Activated naive CD4-positive, alpha-beta T cell treated with anti-CD3 and anti-CD28 coated beads for 36 hours (primary cell): ENCODE results near the gene TRPM5. TPM values are rescaled to one million over a fixed set of nuclear protein-coding genes. Genes with fewer than 3 reads are reported as not detected.

Experiments
- CTCF ChIA-PET: fragments of 350-600 bp; sonication (Branson Sonifier 250); formaldehyde crosslinking; loops from one replicate; lab custom pipeline; 2021; ENCODE audit warnings: antibody characterized with exemption; lab: Charles Lee
- DNase-seq: peaks from one replicate; pipeline ENCODE4 v3.0.0-alpha.2; 2020
- H3K27ac Mint-ChIP-seq: one replicate; pipeline ENCODE4 v1.8.0; 2021; ENCODE audit warnings: mild to moderate bottlenecking, mixed read lengths
- H3K27me3 Mint-ChIP-seq: one replicate; pipeline ENCODE4 v1.8.0; 2021; ENCODE audit warnings: low read depth, mixed read lengths
- H3K36me3 Mint-ChIP-seq: one replicate; pipeline ENCODE4 v1.8.0; 2021; ENCODE audit warnings: low read depth, mixed read lengths
- H3K4me1 Mint-ChIP-seq: one replicate; pipeline ENCODE4 v1.8.0; 2021; ENCODE audit warnings: low read depth, mixed read lengths
- H3K4me3 Mint-ChIP-seq: one replicate; pipeline ENCODE4 v1.8.0; 2021; ENCODE audit warnings: mild to moderate bottlenecking, moderate library complexity, mixed read lengths
- H3K9me3 Mint-ChIP-seq: one replicate; pipeline ENCODE4 v1.8.0; 2021; ENCODE audit warnings: mixed read lengths
- intact Hi-C: fragments of 100-400 bp; cut with micrococcal nuclease; formaldehyde crosslinking; loops from one replicate; pipeline ENCODE4 v1.15.1; 2023
- total RNA-seq, 2 experiments: library from RNA; stranded (reverse); gene quantifications; one replicate each; pipeline ENCODE4 v1.2.3, GENCODE V29; 2021

The TRPM5 gene
- total RNA-seq, 2 experiments from 2014 or later = not detected

DNA sequence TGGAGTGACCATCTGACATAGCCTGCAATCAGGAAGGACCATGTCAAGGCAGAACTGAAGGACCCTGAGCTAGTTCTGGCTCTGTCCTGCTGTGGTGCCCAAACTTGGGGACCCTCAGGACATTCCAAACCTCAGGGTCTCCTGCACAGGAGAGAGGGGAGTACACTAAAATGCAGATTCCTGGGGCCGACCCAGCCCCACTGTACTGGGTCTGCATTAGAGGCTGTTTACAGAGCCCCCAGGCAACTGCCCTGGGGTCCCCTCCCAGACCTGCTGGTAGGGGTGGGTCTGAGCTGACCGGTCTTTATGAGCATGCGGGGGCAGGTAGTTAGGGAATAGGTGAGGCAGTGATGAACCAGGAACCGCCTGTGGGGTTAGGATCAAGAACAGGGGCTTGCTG, 6.8 kb downstream of the TRPM5 start:
- Mint-ChIP-seq H3K9me3 (no peaks in the 10 kb centered on the region), H3K36me3 (no peaks in the 10 kb centered on the region), H3K4me1 (peaks cover under 1% of the 10 kb centered on the region), H3K27me3 (no peaks in the 10 kb centered on the region), H3K27ac (no peak overlapping the region), H3K4me3 (no peak overlapping the region)
- intact Hi-C loops = no loop called here
- CTCF ChIA-PET = interaction anchor here (0.9 to 1.3 kb wide), 2 partner anchors 8 to 18 kb away, joined by 3 read pairs; no protein-coding TSS in a partner anchor
- DNase-seq = no peak

DNA sequence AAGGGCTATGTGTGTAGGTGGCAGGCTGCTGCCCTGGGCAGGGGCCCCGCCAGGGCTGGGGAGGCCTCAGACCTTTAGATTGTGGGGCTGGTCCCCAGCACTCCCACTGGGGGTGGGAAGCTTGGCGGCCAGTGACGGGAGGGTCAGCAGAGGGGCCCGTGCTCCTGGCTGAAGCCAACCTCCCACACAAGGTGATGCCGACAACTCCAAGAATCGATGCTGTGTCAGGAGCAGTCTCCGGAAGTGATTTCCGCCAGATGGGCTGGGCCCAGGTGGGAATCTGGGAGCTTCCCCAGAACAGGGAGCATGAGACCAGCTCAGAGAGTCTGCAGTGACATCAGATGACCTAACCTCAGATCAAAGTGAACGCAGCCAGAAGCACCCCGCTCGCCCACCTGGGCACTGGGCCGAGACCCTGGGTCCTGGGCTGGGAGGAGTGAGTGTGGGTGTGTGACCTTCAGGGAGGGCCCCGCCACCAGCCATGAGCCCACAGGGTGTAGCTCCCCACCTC, 7.7 kb downstream of the TRPM5 start:
- no peak overlapping the region for H3K4me3 Mint-ChIP-seq
- H3K27me3 Mint-ChIP-seq = no peaks in the 10 kb centered on the region
- H3K9me3 Mint-ChIP-seq = no peaks in the 10 kb centered on the region
- H3K4me1 Mint-ChIP-seq = no peaks in the 10 kb centered on the region
- intact Hi-C loops = no loop called here
- no peak for DNase-seq
- CTCF ChIA-PET = interaction anchor here (1.3 kb wide), 1 partner anchor 9 kb away, joined by 3 read pairs; no protein-coding TSS in a partner anchor
- H3K36me3 Mint-ChIP-seq = no peaks in the 10 kb centered on the region
- no peak overlapping the region for H3K27ac Mint-ChIP-seq

GRCh38 chr11:2436013-2436520, 8.2 kb downstream of the TRPM5 start:
- Mint-ChIP-seq H3K36me3 (no peaks in the 10 kb centered on the region), H3K4me1 (no peaks in the 10 kb centered on the region), H3K27ac (no peak overlapping the region), H3K27me3 (no peaks in the 10 kb centered on the region), H3K4me3 (no peak overlapping the region), H3K9me3 (no peaks in the 10 kb centered on the region)
- no peak for DNase-seq
- CTCF ChIA-PET = no interaction called here
- intact Hi-C loops = no loop called here

- intact Hi-C loops = no loop called here
- H3K27ac Mint-ChIP-seq = no peak overlapping the region
- no peaks in the 10 kb centered on the region for H3K27me3 Mint-ChIP-seq
- DNase-seq = no peak
- CTCF ChIA-PET = no interaction called here
- H3K4me1 Mint-ChIP-seq = no peaks in the 10 kb centered on the region
- no peak overlapping the region for H3K4me3 Mint-ChIP-seq
- H3K9me3 Mint-ChIP-seq = no peaks in the 10 kb centered on the region
- no peaks in the 10 kb centered on the region for H3K36me3 Mint-ChIP-seq
These were observed 8.9 kb downstream of the TRPM5 start for GRCh38 chr11:2435288-2436012.

DNA sequence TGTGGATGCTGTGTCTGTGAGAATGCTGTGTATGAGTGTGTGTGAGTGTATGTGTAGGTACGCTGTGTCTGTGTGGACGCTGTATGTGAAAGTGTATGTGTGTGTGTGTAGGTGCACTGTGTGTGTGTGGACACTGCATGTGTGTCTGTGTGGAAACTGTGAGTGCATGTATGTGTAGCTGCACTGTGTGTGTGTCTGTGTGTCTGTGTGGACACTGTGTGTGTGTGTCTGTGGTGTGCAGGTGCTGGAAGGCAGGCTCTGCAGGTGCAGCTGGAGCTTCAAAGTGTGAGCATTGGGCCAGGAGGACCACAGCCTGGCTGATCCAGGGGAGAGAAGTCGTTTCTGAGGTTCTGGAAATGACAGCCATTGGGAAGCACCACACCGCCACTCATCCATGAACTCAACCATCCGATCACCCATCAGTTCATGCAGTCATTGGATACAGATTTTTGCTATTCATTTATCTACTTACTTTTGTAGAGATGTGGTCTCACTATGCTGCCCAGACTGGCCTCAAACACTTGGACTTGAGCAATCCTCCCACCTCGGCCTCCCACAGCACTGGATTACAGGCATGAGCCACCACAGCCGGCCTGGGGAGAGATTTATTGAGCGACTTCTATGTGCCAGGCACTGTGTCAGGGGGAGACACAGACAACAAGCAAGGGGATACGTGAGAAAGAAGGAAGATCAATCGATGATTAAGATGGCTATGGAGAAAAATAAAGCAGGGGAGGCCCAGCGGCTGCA, 9.6 kb downstream of the TRPM5 start:
- Mint-ChIP-seq H3K9me3 (no peaks in the 10 kb centered on the region), H3K27ac (no peak overlapping the region), H3K27me3 (no peaks in the 10 kb centered on the region), H3K36me3 (no peaks in the 10 kb centered on the region), H3K4me1 (no peaks in the 10 kb centered on the region), H3K4me3 (no peak overlapping the region)
- DNase-seq = no peak
- CTCF ChIA-PET = no interaction called here
- intact Hi-C loops = no loop called here

DNA sequence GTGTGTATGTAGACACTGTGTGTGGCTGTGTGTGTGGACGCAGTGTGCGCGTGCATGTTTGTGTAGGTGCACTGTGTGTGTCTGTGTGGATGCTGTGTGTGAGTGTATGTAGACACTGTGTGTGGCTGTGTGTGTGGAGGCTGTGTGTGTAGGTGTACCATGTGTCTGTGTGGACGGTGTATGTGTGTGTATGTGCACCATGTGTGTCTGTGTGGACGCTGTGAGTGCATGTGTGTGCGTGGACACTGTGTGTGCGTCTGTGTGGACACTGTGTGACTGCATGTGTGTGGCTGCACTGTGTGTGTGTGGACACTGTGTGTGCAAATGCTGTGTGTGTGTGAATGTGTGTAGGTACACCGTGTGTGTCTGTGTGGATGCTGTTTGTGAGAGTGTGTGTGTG, 10.3 kb downstream of the TRPM5 start:
- CTCF ChIA-PET = no interaction called here
- Mint-ChIP-seq H3K27ac (no peak overlapping the region), H3K9me3 (no peaks in the 10 kb centered on the region), H3K4me3 (no peak overlapping the region), H3K4me1 (no peaks in the 10 kb centered on the region), H3K27me3 (no peaks in the 10 kb centered on the region), H3K36me3 (no peaks in the 10 kb centered on the region)
- DNase-seq = no peak
- intact Hi-C loops = no loop called here

DNA sequence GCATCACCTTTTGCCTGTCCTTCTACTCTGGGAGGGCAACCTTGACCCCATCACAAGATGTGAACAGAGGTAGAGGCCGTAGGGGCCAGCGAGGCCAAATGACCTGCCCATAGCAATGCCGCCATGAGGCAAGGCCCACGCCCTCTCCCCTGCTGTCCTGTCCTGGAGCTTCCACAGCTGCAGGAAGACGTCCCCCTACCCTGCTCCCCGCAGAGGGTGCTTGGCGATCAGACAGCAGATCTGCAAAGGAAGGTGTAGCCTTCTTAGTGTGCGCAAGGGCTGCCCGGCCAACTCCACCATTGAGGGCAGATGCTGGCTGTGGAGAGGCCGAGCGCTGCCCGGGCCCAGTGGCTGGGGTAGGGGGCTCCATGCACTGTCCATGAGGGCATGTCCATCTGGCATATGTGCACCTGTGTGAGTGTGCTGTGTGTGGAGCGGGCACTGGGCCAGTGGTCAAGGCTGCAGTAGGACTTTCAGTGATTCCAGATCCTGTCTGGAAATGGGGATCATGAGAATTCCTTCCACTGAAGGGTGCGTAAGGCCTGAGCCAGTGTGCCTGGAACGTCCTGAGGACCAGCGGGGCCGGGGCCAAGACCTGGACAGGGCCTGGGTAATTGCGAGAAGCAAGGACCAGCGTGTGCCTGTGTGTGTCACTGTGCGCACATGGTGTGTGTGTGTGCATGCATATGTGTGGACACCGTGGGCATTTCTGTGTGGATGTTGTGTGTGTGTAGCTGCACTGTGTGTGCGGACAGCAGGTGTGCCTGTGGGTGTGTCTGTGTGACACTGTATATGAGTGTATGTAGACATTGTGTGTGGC, 11.0 kb downstream of the TRPM5 start:
- Mint-ChIP-seq H3K36me3 (no peaks in the 10 kb centered on the region), H3K27ac (no peak overlapping the region), H3K4me3 (no peak overlapping the region), H3K9me3 (no peaks in the 10 kb centered on the region), H3K27me3 (no peaks in the 10 kb centered on the region), H3K4me1 (no peaks in the 10 kb centered on the region)
- intact Hi-C loops = no loop called here
- no peak for DNase-seq
- CTCF ChIA-PET = interaction anchor here (2.7 kb wide), 1 partner anchor 99 kb away, joined by 17 read pairs; no protein-coding TSS in a partner anchor

DNA sequence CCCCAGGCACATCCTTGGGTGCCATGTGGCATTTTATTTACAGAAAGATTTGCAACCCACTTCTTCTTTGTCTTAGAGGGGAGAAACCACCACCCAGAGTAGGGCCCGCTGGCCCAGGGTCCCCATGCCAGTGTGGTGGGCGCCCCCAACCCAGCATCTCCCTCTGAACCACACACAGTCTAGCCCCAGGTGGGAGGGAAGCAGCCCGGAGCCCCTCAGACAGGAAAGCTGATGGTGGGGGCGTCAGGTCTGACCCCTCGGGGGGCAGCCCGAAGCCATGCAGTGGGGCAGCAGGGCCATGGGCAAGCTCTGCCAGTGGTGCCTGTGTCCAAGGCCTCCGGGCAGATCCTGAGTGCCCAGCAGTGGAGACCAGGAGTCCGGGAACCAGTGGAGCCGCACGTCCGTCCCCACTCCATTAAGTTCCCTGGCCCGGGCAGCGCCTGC, 11.7 kb downstream of the TRPM5 start:
- no peak overlapping the region for H3K4me3 Mint-ChIP-seq
- no peaks in the 10 kb centered on the region for H3K4me1 Mint-ChIP-seq
- CTCF ChIA-PET = interaction anchor here (2.7 kb wide), 1 partner anchor 100 kb away, joined by 17 read pairs; no protein-coding TSS in a partner anchor
- DNase-seq = no peak
- intact Hi-C loops = no loop called here
- no peaks in the 10 kb centered on the region for H3K27me3 Mint-ChIP-seq
- no peaks in the 10 kb centered on the region for H3K9me3 Mint-ChIP-seq
- H3K36me3 Mint-ChIP-seq = no peaks in the 10 kb centered on the region
- no peak overlapping the region for H3K27ac Mint-ChIP-seq

DNA sequence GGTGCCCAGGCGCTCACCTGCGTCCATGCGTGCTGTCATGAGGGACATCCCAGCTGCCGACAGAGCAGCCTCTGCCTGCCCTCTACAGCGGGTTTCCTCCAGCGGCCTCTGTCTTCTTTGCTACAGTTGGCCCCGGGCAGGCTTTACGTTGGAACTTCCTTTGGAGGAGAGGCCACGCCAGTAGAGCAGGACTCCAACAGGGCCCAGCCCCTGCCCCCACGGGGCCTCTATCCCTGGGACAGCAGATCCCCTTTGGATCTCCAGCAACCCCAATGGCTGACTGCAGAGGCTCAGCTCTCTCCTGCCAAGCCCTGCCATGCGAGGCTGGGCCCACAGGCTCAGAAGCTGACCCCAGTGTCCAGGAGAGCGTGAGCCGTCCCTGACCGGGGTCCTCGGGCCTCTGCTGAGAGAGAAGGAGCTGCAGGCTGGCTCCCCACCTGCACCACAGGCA, 12.1 kb downstream of the TRPM5 start:
- H3K9me3 Mint-ChIP-seq = no peaks in the 10 kb centered on the region
- intact Hi-C loops = no loop called here
- no peaks in the 10 kb centered on the region for H3K36me3 Mint-ChIP-seq
- no peaks in the 10 kb centered on the region for H3K4me1 Mint-ChIP-seq
- no peak overlapping the region for H3K27ac Mint-ChIP-seq
- H3K27me3 Mint-ChIP-seq = no peaks in the 10 kb centered on the region
- no peak overlapping the region for H3K4me3 Mint-ChIP-seq
- CTCF ChIA-PET = interaction anchor here (1.5 to 2.7 kb wide), 2 partner anchors 100 to 246 kb away, joined by 3 to 17 read pairs; no protein-coding TSS in a partner anchor
- no peak for DNase-seq

DNA sequence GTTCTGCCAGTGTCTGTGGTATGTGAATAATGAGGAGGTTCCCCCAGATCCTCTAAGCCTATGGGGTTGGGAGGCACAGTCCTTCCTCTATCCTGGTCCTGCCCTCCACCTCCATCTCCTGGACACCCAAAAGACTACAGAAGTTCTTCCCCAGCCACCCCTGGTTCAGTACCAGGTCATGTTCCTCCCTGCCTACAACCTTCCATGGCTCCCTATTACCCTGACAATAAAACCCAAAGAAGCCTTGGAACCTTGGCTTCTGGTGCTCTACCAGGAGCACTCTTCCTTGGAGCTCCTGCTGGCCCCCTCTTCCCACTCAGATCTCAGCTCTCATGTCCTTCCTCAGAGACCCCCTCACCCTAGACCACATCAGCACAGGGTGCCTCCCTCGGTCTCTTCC, 12.9 kb downstream of the TRPM5 start:
- Mint-ChIP-seq H3K36me3 (no peaks in the 10 kb centered on the region), H3K4me1 (no peaks in the 10 kb centered on the region), H3K27me3 (no peaks in the 10 kb centered on the region), H3K4me3 (no peak overlapping the region), H3K9me3 (no peaks in the 10 kb centered on the region), H3K27ac (no peak overlapping the region)
- intact Hi-C loops = no loop called here
- DNase-seq = no peak
- CTCF ChIA-PET = interaction anchor here (1.1 to 2.7 kb wide), 3 partner anchors 101 to 245 kb away, joined by 3 to 17 read pairs (median 4); no protein-coding TSS in a partner anchor

- no peak overlapping the region for H3K4me3 Mint-ChIP-seq
- intact Hi-C loops = loop anchor here (1.0 kb wide), 2 partner anchors 103 to 460 kb away; no protein-coding TSS in a partner anchor
- H3K4me1 Mint-ChIP-seq = no peaks in the 10 kb centered on the region
- no peaks in the 10 kb centered on the region for H3K36me3 Mint-ChIP-seq
- no peaks in the 10 kb centered on the region for H3K27me3 Mint-ChIP-seq
- peak; percentile 90 for DNase-seq
- no peak overlapping the region for H3K27ac Mint-ChIP-seq
- CTCF ChIA-PET = interaction anchor here (0.7 to 1.8 kb wide), 4 partner anchors 15 to 460 kb away, joined by 3 to 39 read pairs (median 6); no protein-coding TSS in a partner anchor
- H3K9me3 Mint-ChIP-seq = no peaks in the 10 kb centered on the region
These were observed 16.0 kb downstream of the TRPM5 start for GRCh38 chr11:2428322-2428795.
